ENCODE results near the gene ATXN1.

DNA sequence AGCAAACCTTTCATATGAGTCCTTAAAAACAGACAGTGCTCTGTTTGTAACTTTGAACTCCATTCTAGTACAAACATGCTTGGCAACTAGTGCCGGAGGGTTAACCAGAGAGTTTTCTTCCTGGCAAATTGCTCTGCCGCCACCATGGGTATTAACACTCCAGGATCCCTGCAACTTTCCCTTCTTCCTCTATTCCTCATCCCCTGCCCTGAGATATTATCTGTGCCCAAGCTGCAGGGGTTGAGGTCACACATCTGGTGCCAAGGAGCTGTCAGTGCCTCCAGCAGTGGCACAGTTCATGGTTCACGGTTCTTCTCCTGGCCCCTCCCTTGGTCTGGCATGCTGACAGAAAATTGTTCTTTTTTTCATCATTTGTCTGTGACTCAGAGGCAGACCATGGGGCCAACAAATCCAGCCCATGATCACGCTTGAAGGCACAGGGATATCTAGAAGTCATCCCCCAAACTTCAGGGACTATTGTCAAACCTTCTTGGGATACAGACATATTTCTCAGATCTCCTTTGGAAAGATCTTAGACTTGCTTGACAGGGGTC, 77.5 kb downstream of the ATXN1 start:
- TF ChIP-seq, protein P1, sequence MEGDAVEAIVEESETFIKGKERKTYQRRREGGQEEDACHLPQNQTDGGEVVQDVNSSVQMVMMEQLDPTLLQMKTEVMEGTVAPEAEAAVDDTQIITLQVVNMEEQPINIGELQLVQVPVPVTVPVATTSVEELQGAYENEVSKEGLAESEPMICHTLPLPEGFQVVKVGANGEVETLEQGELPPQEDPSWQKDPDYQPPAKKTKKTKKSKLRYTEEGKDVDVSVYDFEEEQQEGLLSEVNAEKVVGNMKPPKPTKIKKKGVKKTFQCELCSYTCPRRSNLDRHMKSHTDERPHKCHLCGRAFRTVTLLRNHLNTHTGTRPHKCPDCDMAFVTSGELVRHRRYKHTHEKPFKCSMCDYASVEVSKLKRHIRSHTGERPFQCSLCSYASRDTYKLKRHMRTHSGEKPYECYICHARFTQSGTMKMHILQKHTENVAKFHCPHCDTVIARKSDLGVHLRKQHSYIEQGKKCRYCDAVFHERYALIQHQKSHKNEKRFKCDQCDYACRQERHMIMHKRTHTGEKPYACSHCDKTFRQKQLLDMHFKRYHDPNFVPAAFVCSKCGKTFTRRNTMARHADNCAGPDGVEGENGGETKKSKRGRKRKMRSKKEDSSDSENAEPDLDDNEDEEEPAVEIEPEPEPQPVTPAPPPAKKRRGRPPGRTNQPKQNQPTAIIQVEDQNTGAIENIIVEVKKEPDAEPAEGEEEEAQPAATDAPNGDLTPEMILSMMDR (IDR thresholded peaks at IDR 0.05; ENCODE audit: low read depth, low read length): no peak
- no peak for TF ChIP-seq EZH2phosphoT487 (IDR thresholded peaks at IDR 0.05; ENCODE audit: low read depth)
